Liver (tissue), 9 donors: Measurements from ENCODE around the gene IL21R. TPM values are rescaled to one million over a fixed set of nuclear protein-coding genes. Genes with fewer than 3 reads are reported as not detected.

Experiments used
- DNase-seq: peaks from one replicate; pipeline ENCODE4 v3.0.0-alpha.2; 2017; ENCODE audit warnings: low spot score
- H3K27ac ChIP-seq, 2 donors: one replicate each; pipeline ENCODE4 v1.7.0; 2013; ENCODE audit warnings: inconsistent platforms in 2 of 2, low read length in 2 of 2, control low read depth in 1 of 2, low read depth in 1 of 2, mild to moderate bottlenecking in 1 of 2
- H3K27me3 ChIP-seq, 4 donors: one replicate each; pipeline versions ENCODE4 v1.6.1 to v1.7.0; 2013; ENCODE audit warnings: low read length in 3 of 4, inconsistent platforms in 1 of 4, mild to moderate bottlenecking in 1 of 4, moderate library complexity in 1 of 4; ENCODE audit not compliant: control insufficient read depth in 4 of 4, insufficient read depth in 4 of 4
- H3K36me3 ChIP-seq, 4 donors: one replicate each; pipeline versions ENCODE4 v1.6.1 to v1.7.0; 2013; ENCODE audit warnings: low read length in 3 of 4, mild to moderate bottlenecking in 3 of 4, low read depth in 1 of 4, moderate library complexity in 1 of 4; ENCODE audit not compliant: control insufficient read depth in 4 of 4, insufficient read depth in 3 of 4
- H3K4me1 ChIP-seq, 4 donors: one replicate each; pipeline versions ENCODE4 v1.6.1 to v1.7.0; 2013; ENCODE audit warnings: low read length in 3 of 4, mild to moderate bottlenecking in 3 of 4, moderate library complexity in 1 of 4; ENCODE audit not compliant: control insufficient read depth in 4 of 4, insufficient read depth in 4 of 4
- H3K4me3 ChIP-seq, 3 donors: one replicate each; pipeline versions ENCODE4 v1.6.1 to v1.7.0; 2013; ENCODE audit warnings: low read length in 3 of 3, control low read depth in 1 of 3, low read depth in 1 of 3, mild to moderate bottlenecking in 1 of 3
- H3K9ac ChIP-seq, 2 donors: one replicate each; pipeline ENCODE4 v1.7.0; 2013; ENCODE audit warnings: low read length in 2 of 2, mild to moderate bottlenecking in 2 of 2, moderate library complexity in 2 of 2, control low read depth in 1 of 2, low read depth in 1 of 2
- H3K9me3 ChIP-seq, 4 donors: one replicate each; pipeline versions ENCODE4 v1.6.1 to v1.7.0; 2013; ENCODE audit warnings: low read length in 3 of 4; ENCODE audit not compliant: control insufficient read depth in 4 of 4
- ATF3 ChIP-seq: IDR thresholded peaks from 2 replicates; pipeline ENCODE4 v1.6.1; 2016; ENCODE audit warnings: antibody characterized with exemption
- CTCF ChIP-seq: fragments of 150-350 bp; IDR thresholded peaks from 2 replicates; pipeline ENCODE4 v1.5.1; 2017; ENCODE audit warnings: improper control_type of control experiment, low read depth, low read length; ENCODE audit not compliant: missing input control
- EGR1 ChIP-seq, 2 donors: IDR thresholded peaks; 2 replicates each; pipeline ENCODE4 v1.6.1; 2016 to 2018; ENCODE audit warnings: antibody characterized with exemption in 2 of 2, low read depth in 2 of 2
- FOXA1 ChIP-seq: IDR thresholded peaks from 2 replicates; pipeline ENCODE4 v1.6.1; 2016; ENCODE audit warnings: antibody characterized with exemption
- FOXA2 ChIP-seq: IDR thresholded peaks from 2 replicates; pipeline ENCODE4 v1.6.1; 2016; ENCODE audit warnings: antibody characterized with exemption
- GABPA ChIP-seq, 2 donors: IDR thresholded peaks in 1 of 2; conservative IDR thresholded peaks in 1 of 2; 2 replicates each; pipeline ENCODE4 v1.6.1; 2016; ENCODE audit warnings: antibody characterized with exemption in 2 of 2, mild to moderate bottlenecking in 1 of 2, moderate library complexity in 1 of 2
- HNF4A ChIP-seq, 2 donors: conservative IDR thresholded peaks; 2 replicates each; pipeline ENCODE4 v1.6.1; 2016; ENCODE audit warnings: antibody characterized with exemption in 2 of 2, mild to moderate bottlenecking in 2 of 2
- HNF4G ChIP-seq: IDR thresholded peaks from 2 replicates; pipeline ENCODE4 v1.6.1; 2016; ENCODE audit warnings: antibody characterized with exemption
- JUND ChIP-seq, 2 donors: IDR thresholded peaks; 2 replicates each; pipeline ENCODE4 v1.6.1; 2016; ENCODE audit warnings: antibody characterized with exemption in 2 of 2
- MAX ChIP-seq: IDR thresholded peaks from 2 replicates; pipeline ENCODE4 v1.6.1; 2016; ENCODE audit warnings: antibody characterized with exemption
- NR2F2 ChIP-seq: IDR thresholded peaks from 2 replicates; pipeline ENCODE4 v1.6.1; 2016; ENCODE audit warnings: antibody characterized with exemption
- RAD21 ChIP-seq, 2 donors: IDR thresholded peaks; 2 replicates each; pipeline ENCODE4 v1.6.1; 2016; ENCODE audit warnings: antibody characterized with exemption in 2 of 2, mild to moderate bottlenecking in 2 of 2
- REST ChIP-seq: IDR thresholded peaks from 2 replicates; pipeline ENCODE4 v1.6.1; 2016; ENCODE audit warnings: antibody characterized with exemption, mild to moderate bottlenecking
- RXRA ChIP-seq, 2 donors: IDR thresholded peaks; 2 replicates each; pipeline ENCODE4 v1.6.1; 2017 to 2018; ENCODE audit warnings: antibody characterized with exemption in 2 of 2, mild to moderate bottlenecking in 1 of 2
- SP1 ChIP-seq: IDR thresholded peaks from 2 replicates; pipeline ENCODE4 v1.6.1; 2018; ENCODE audit warnings: antibody characterized with exemption, mild to moderate bottlenecking
- TAF1 ChIP-seq: conservative IDR thresholded peaks from 2 replicates; pipeline ENCODE4 v1.6.1; 2016; ENCODE audit warnings: antibody characterized with exemption, mild to moderate bottlenecking
- YY1 ChIP-seq: IDR thresholded peaks from 2 replicates; pipeline ENCODE4 v1.6.1; 2016; ENCODE audit warnings: antibody characterized with exemption, mild to moderate bottlenecking
- ZBTB33 ChIP-seq: IDR thresholded peaks from 2 replicates; pipeline ENCODE4 v1.6.1; 2016; ENCODE audit warnings: antibody characterized with exemption
- WGBS: extraction: QIAGEN DNeasy Blood & Tissue Kit; methylation state at CpG from one replicate; pipeline ENCODE4 v1.1.7; 2013; 5-methylcytosine and 5-hydroxymethylcytosine counted together
- polyA plus RNA-seq, 2 donors: library from polyadenylated mRNA; stranded (reverse) in 1 of 2; unstranded in 1 of 2; fragments of 200-250 nt in 1 of 2; fragments of >200 nt in 1 of 2; fragmentation: Nextera tagmentation in 1 of 2; extraction: Ambion mirVana in 1 of 2; gene quantifications; one replicate each; pipeline versions ENCODE4 v1.2.1 to v1.2.3, GENCODE V29; 2013 to 2015
- total RNA-seq, 2 donors: library from RNA; depleted of rRNA; stranded (reverse); fragments of >200 nt; gene quantifications; one replicate each; pipeline ENCODE4 v1.2.3, GENCODE V29; 2014
- donor health status: healthy.
- donor health status: healthy.
- donor health status: healthy.
- donor health status: healthy.
- donor health status: healthy.

Gene IL21R
- total and polyA plus RNA-seq, 4 donors, result 0.19 to 0.84 (median 0.39) TPM

- no peak overlapping the region for H3K27ac ChIP-seq
- no peak overlapping the region for H3K9ac ChIP-seq
- H3K9me3 ChIP-seq, result peaks cover 0 to 4% (median 0%) of the 10 kb centered on the region in 4 donors
- no peak overlapping the region for H3K4me3 ChIP-seq
- H3K36me3 ChIP-seq, result no peaks in the 10 kb centered on the region
- DNase-seq, result no peak
- H3K27me3 ChIP-seq, result no peaks in the 10 kb centered on the region
- TF ChIP-seq GABPA (IDR thresholded peaks at IDR 0.05 in 1 of 2, conservative IDR thresholded peaks at IDR 0.05 in 1 of 2) (no peak), TAF1 (no peak), ATF3 (no peak), MAX (no peak), SP1 (no peak), FOXA2 (no peak), EGR1 (IDR thresholded peaks at IDR 0.05; ENCODE audit: low read depth in 2 of 2) (no peak), RAD21 (IDR thresholded peaks at IDR 0.05) (no peak), CTCF (no peak), NR2F2 (no peak), RXRA (IDR thresholded peaks at IDR 0.05) (no peak)
- H3K4me1 ChIP-seq, result no peaks in the 10 kb centered on the region
Observed at GRCh38 chr16:27381236-27381635, 20.7 kb upstream of the IL21R start.

GRCh38 chr16:27381974-27382855, 19.8 kb upstream of the IL21R start:
- Histone ChIP-seq H3K4me1 (no peaks in the 10 kb centered on the region), H3K36me3 (no peaks in the 10 kb centered on the region), H3K9me3 (peaks cover 0 to 4% (median 0%) of the 10 kb centered on the region in 4 donors), H3K9ac (no peak overlapping the region), H3K27me3 (no peaks in the 10 kb centered on the region), H3K27ac (no peak overlapping the region), H3K4me3 (no peak overlapping the region)
- TF ChIP-seq TAF1, result no peak
- TF ChIP-seq CTCF, result no peak
- no peak for TF ChIP-seq SP1
- no peak for TF ChIP-seq YY1
- no peak for TF ChIP-seq GABPA (IDR thresholded peaks at IDR 0.05 in 1 of 2, conservative IDR thresholded peaks at IDR 0.05 in 1 of 2)
- TF ChIP-seq HNF4A (conservative IDR thresholded peaks at IDR 0.05), result no peak
- no peak for TF ChIP-seq MAX
- TF ChIP-seq REST, result no peak
- no peak for TF ChIP-seq FOXA1
- no peak for TF ChIP-seq NR2F2
- TF ChIP-seq RXRA (IDR thresholded peaks at IDR 0.05), result no peak
- no peak for TF ChIP-seq JUND (IDR thresholded peaks at IDR 0.05)
- TF ChIP-seq EGR1 (IDR thresholded peaks at IDR 0.05; ENCODE audit: low read depth in 2 of 2), result no peak
- no peak for TF ChIP-seq FOXA2
- no peak for TF ChIP-seq ATF3
- no peak for TF ChIP-seq HNF4G
- no peak for TF ChIP-seq RAD21 (IDR thresholded peaks at IDR 0.05)
- no peak for TF ChIP-seq ZBTB33
- WGBS, result 84% methylated on average over 10 of the region's 10 CpGs
- DNase-seq, result no peak
